HCT116 (cell line): ENCODE data around the gene CRHR1. TPM values are rescaled to one million over a fixed set of nuclear protein-coding genes. Genes with fewer than 3 reads are reported as not detected.

ENCODE experiments used
- ATAC-seq: fragments of 200-7000 bp; cut with Tn5 transposase; 2 replicates; pipeline ENCODE4 v1.9.1; 2020; ENCODE audit warnings: mild to moderate bottlenecking, moderate library complexity
- BruUV-seq: library from RNA; stranded (reverse); fragments of 400-500 nt; replicated peaks from 2 replicates; lab custom pipeline; 2021; lab: Mats Ljungman, UMichigan
- CTCF ChIA-PET: fragments of 300-600 bp; sonication (Branson Sonifier 250); formaldehyde crosslinking; loops from one replicate; lab custom pipeline; 2021; ENCODE audit warnings: antibody characterized with exemption; lab: Charles Lee
- POLR2A ChIA-PET: fragments of 300-600, 350-600 bp; sonication (Branson Sonifier 250); formaldehyde crosslinking; loops from one replicate; lab custom pipeline; 2021; ENCODE audit warnings: antibody characterized with exemption; lab: Charles Lee
- RAD21 ChIA-PET, 2 experiments: fragments of 300-600 bp; sonication (Branson Sonifier 250); formaldehyde crosslinking; loops; one replicate each; lab custom pipeline; 2023; ENCODE audit warnings: low total read pairs in 2 of 2; ENCODE audit not compliant: uncharacterized antibody in 2 of 2, unreplicated experiment in 2 of 2, low non-redundant PET in 1 of 2; lab: Charles Lee
- DNase-seq: peaks from one replicate; pipeline ENCODE4 v3.0.0-alpha.2; 2010; ENCODE audit warnings: low read depth, low spot score
- H2AFZ ChIP-seq: fragments of 200-600 bp; shearing (Covaris generic), sonication (generic); 2 replicates; pipeline ENCODE4 v1.6.1; 2017; ENCODE audit warnings: low read depth, mixed run types, mixed read lengths, antibody characterized with exemption, low read length; ENCODE audit not compliant: poor library complexity, severe bottlenecking
- H3K27ac ChIP-seq: 2 replicates; pipeline ENCODE4 v1.5.1; 2012; ENCODE audit warnings: low read depth, low read length
- H3K27me3 ChIP-seq: fragments of 200-600 bp; sonication (generic); 2 replicates; pipeline ENCODE4 v1.6.1; 2016; ENCODE audit warnings: mixed run types, low read length, mixed read lengths; ENCODE audit not compliant: insufficient read depth
- H3K36me3 ChIP-seq, 2 experiments: fragments of 200-500 bp in 1 of 2; fragments of 200-600 bp in 1 of 2; sonication (Bioruptor generic) in 1 of 2; sonication (generic) in 1 of 2; 2 replicates each; pipeline versions ENCODE4 v1.5.1 to v1.6.1; 2014 to 2016; ENCODE audit warnings: low read length in 2 of 2, inconsistent platforms in 1 of 2, mixed read lengths in 1 of 2, mixed run types in 1 of 2; ENCODE audit not compliant: insufficient read depth in 2 of 2, control insufficient read depth in 1 of 2
- H3K4me1 ChIP-seq, 2 experiments: fragments of 200-600 bp in 1 of 2; sonication (generic) in 1 of 2; 2 replicates each; pipeline versions ENCODE4 v1.5.1 to v1.6.1; 2012 to 2017; ENCODE audit warnings: low read length in 2 of 2, inconsistent platforms in 1 of 2, mild to moderate bottlenecking in 1 of 2, mixed read lengths in 1 of 2, mixed run types in 1 of 2, moderate library complexity in 1 of 2; ENCODE audit not compliant: insufficient read depth in 2 of 2, control insufficient read depth in 1 of 2
- H3K4me2 ChIP-seq: fragments of 200-600 bp; sonication (generic); 2 replicates; pipeline ENCODE4 v1.6.1; 2017; ENCODE audit warnings: mixed run types, low read length, mixed read lengths
- H3K4me3 ChIP-seq, 2 experiments: fragments of 200-600 bp in 1 of 2; sonication (generic) in 1 of 2; replicated peaks in 1 of 2; 2 replicates each; pipeline ENCODE4 v1.5.1; 2011 to 2016; ENCODE audit warnings: low read length in 2 of 2, control low read depth in 1 of 2, low read depth in 1 of 2, mild to moderate bottlenecking in 1 of 2, mixed read lengths in 1 of 2, mixed run types in 1 of 2
- H3K79me2 ChIP-seq: fragments of 200-600 bp; sonication (generic); 2 replicates; pipeline ENCODE4 v1.6.1; 2017; ENCODE audit warnings: mild to moderate bottlenecking, mixed run types, low read length, moderate library complexity, mixed read lengths; ENCODE audit not compliant: insufficient read depth
- H3K9ac ChIP-seq: fragments of 200-600 bp; sonication (generic); 2 replicates; pipeline ENCODE4 v1.6.1; 2016; ENCODE audit warnings: low read length, mixed read lengths
- H3K9me2 ChIP-seq: fragments of 200-600 bp; sonication (generic), shearing (Covaris generic); 2 replicates; pipeline ENCODE4 v1.6.1; 2017; ENCODE audit warnings: mixed run types, mild to moderate bottlenecking, moderate library complexity; ENCODE audit not compliant: insufficient read depth
- H3K9me3 ChIP-seq, 2 experiments: fragments of 200-500 bp in 1 of 2; fragments of 200-600 bp in 1 of 2; sonication (Bioruptor generic) in 1 of 2; sonication (generic) in 1 of 2; 2 replicates each; pipeline ENCODE4 v1.6.1; 2014 to 2017; ENCODE audit warnings: low read length in 2 of 2, mixed read lengths in 2 of 2, inconsistent platforms in 1 of 2, low read depth in 1 of 2, mild to moderate bottlenecking in 1 of 2, mixed run types in 1 of 2, moderate library complexity in 1 of 2; ENCODE audit not compliant: control insufficient read depth in 1 of 2, insufficient read depth in 1 of 2
- H4K20me1 ChIP-seq: fragments of 200-600 bp; sonication (generic), shearing (Covaris generic); 2 replicates; pipeline ENCODE4 v1.6.1; 2017; ENCODE audit warnings: mixed run types, mild to moderate bottlenecking, moderate library complexity; ENCODE audit not compliant: insufficient read depth
- CEBPB ChIP-seq: IDR thresholded peaks from 2 replicates; pipeline ENCODE4 v1.6.1; 2012; ENCODE audit warnings: low read depth
- ELF1 ChIP-seq: IDR thresholded peaks from 2 replicates; pipeline ENCODE4 v1.6.1; 2012; ENCODE audit warnings: low read depth, borderline replicate concordance
- EZH2 ChIP-seq: fragments of 200-600 bp; sonication (generic); IDR thresholded peaks from 2 replicates; pipeline ENCODE4 v1.6.1; 2017; ENCODE audit warnings: antibody characterized with exemption, mixed run types
- EZH2phosphoT487 ChIP-seq: fragments of 200-600 bp; IDR thresholded peaks from 2 replicates; pipeline ENCODE4 v1.6.1; 2018; ENCODE audit warnings: antibody characterized with exemption, borderline replicate concordance
- FOSL1 ChIP-seq: IDR thresholded peaks from 2 replicates; pipeline ENCODE4 v1.6.1; 2012; ENCODE audit warnings: low read depth
- JUND ChIP-seq: IDR thresholded peaks from 2 replicates; pipeline ENCODE4 v1.6.1; 2012
- MAX ChIP-seq: IDR thresholded peaks from 2 replicates; pipeline ENCODE4 v1.6.1; 2012
- POLR2A ChIP-seq: IDR thresholded peaks from 2 replicates; pipeline ENCODE4 v1.7.0; 2011; ENCODE audit warnings: borderline replicate concordance; ENCODE audit not compliant: insufficient read depth, insufficient read length; ENCODE audit errors: extremely low read depth
- POLR2AphosphoS5 ChIP-seq: IDR thresholded peaks from 2 replicates; pipeline ENCODE4 v1.6.1; 2011; ENCODE audit warnings: mild to moderate bottlenecking, low read depth, low read length, moderate library complexity
- RAD21 ChIP-seq: IDR thresholded peaks from 2 replicates; pipeline ENCODE4 v1.6.1; 2012; ENCODE audit warnings: low read depth, mild to moderate bottlenecking
- SIN3A ChIP-seq: IDR thresholded peaks from 2 replicates; pipeline ENCODE4 v1.6.1; 2012; ENCODE audit warnings: low read depth
- SP1 ChIP-seq: IDR thresholded peaks from 2 replicates; pipeline ENCODE4 v1.6.1; 2012; ENCODE audit warnings: low read depth
- SRF ChIP-seq: IDR thresholded peaks from 2 replicates; pipeline ENCODE4 v1.6.1; 2012; ENCODE audit warnings: low read depth
- ZFX ChIP-seq: fragments of 450-650 bp; IDR thresholded peaks from 2 replicates; pipeline ENCODE4 v1.6.1; 2017
- ZNF274 ChIP-seq: fragments of 200-500 bp; sonication (Bioruptor generic); IDR thresholded peaks from 2 replicates; pipeline ENCODE4 v1.6.1; 2014; ENCODE audit warnings: mild to moderate bottlenecking, low read depth, low read length, inconsistent platforms
- intact Hi-C: fragments of 100-400 bp; cut with micrococcal nuclease; formaldehyde crosslinking; loops from 2 replicates; pipeline ENCODE4 v1.10.0; 2022
- total RNA-seq: library from RNA; stranded (reverse); gene quantifications from one replicate; pipeline ENCODE4 v1.2.1, GENCODE V29; 2021; ENCODE audit not compliant: unreplicated experiment
- TF ChIP-seq, protein P1 (sequence below): IDR thresholded peaks from 2 replicates; pipeline ENCODE4 v1.6.1; 2012; ENCODE audit warnings: low read depth
- TF ChIP-seq, protein P2 (sequence below), 3 experiments: fragments of 200-600 bp in 1 of 3; sonication (generic) in 1 of 3; IDR thresholded peaks in 2 of 3; conservative IDR thresholded peaks in 1 of 3; 2 replicates each; pipeline ENCODE4 v1.5.1; 2012 to 2017; ENCODE audit warnings: low read depth in 2 of 3, low read length in 2 of 3, antibody characterized with exemption in 1 of 3, borderline replicate concordance in 1 of 3, control low read depth in 1 of 3, mild to moderate bottlenecking in 1 of 3, mixed read lengths in 1 of 3, mixed run types in 1 of 3, moderate library complexity in 1 of 3; ENCODE audit not compliant: insufficient read depth in 1 of 3
- TF ChIP-seq, protein P3 (sequence below): IDR thresholded peaks from 2 replicates; pipeline ENCODE4 v1.6.1; 2011; ENCODE audit warnings: mild to moderate bottlenecking, low read length, moderate library complexity; ENCODE audit not compliant: insufficient replicate concordance; ENCODE audit errors: extremely low read depth

CRHR1 gene
- total RNA-seq, 1 experiment from 2014 or later, result 0.12 TPM

- CTCF ChIA-PET, result no interaction called here
- Histone ChIP-seq H3K79me2 (no peaks in the 10 kb centered on the region), H3K27ac (no peak overlapping the region), H3K9me3 (no peaks in the 10 kb centered on the region), H3K4me1 (no peaks in the 10 kb centered on the region), H3K27me3 (peaks cover 8% of the 10 kb centered on the region; the same call in 1 of the 2 replicates), H3K9ac (no peak overlapping the region), H4K20me1 (no peaks in the 10 kb centered on the region), H3K4me2 (no peak overlapping the region), H3K4me3 (no peak overlapping the region), H2AFZ (no peak overlapping the region), H3K36me3 (no peaks in the 10 kb centered on the region), H3K9me2 (no peaks in the 10 kb centered on the region)
- RAD21 ChIA-PET, result no interaction called here
- DNase-seq, result no peak
- POLR2A ChIA-PET, result no interaction called here
- TF ChIP-seq CEBPB, result no peak
- TF ChIP-seq EZH2, result no peak
- TF ChIP-seq ZFX, result no peak
- no peak for TF ChIP-seq ZNF274
- TF ChIP-seq JUND, result no peak
- TF ChIP-seq FOSL1, result no peak
- no peak for TF ChIP-seq MAX
- TF ChIP-seq ELF1, result no peak
- no peak for TF ChIP-seq RAD21
- TF ChIP-seq, protein P1, sequence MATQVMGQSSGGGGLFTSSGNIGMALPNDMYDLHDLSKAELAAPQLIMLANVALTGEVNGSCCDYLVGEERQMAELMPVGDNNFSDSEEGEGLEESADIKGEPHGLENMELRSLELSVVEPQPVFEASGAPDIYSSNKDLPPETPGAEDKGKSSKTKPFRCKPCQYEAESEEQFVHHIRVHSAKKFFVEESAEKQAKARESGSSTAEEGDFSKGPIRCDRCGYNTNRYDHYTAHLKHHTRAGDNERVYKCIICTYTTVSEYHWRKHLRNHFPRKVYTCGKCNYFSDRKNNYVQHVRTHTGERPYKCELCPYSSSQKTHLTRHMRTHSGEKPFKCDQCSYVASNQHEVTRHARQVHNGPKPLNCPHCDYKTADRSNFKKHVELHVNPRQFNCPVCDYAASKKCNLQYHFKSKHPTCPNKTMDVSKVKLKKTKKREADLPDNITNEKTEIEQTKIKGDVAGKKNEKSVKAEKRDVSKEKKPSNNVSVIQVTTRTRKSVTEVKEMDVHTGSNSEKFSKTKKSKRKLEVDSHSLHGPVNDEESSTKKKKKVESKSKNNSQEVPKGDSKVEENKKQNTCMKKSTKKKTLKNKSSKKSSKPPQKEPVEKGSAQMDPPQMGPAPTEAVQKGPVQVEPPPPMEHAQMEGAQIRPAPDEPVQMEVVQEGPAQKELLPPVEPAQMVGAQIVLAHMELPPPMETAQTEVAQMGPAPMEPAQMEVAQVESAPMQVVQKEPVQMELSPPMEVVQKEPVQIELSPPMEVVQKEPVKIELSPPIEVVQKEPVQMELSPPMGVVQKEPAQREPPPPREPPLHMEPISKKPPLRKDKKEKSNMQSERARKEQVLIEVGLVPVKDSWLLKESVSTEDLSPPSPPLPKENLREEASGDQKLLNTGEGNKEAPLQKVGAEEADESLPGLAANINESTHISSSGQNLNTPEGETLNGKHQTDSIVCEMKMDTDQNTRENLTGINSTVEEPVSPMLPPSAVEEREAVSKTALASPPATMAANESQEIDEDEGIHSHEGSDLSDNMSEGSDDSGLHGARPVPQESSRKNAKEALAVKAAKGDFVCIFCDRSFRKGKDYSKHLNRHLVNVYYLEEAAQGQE, result no peak
- no peak for TF ChIP-seq SIN3A
- TF ChIP-seq POLR2AphosphoS5, result no peak
- no peak for TF ChIP-seq POLR2A
- TF ChIP-seq, protein P2, sequence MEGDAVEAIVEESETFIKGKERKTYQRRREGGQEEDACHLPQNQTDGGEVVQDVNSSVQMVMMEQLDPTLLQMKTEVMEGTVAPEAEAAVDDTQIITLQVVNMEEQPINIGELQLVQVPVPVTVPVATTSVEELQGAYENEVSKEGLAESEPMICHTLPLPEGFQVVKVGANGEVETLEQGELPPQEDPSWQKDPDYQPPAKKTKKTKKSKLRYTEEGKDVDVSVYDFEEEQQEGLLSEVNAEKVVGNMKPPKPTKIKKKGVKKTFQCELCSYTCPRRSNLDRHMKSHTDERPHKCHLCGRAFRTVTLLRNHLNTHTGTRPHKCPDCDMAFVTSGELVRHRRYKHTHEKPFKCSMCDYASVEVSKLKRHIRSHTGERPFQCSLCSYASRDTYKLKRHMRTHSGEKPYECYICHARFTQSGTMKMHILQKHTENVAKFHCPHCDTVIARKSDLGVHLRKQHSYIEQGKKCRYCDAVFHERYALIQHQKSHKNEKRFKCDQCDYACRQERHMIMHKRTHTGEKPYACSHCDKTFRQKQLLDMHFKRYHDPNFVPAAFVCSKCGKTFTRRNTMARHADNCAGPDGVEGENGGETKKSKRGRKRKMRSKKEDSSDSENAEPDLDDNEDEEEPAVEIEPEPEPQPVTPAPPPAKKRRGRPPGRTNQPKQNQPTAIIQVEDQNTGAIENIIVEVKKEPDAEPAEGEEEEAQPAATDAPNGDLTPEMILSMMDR (IDR thresholded peaks at IDR 0.05 in 2 of 3, conservative IDR thresholded peaks at IDR 0.05 in 1 of 3; ENCODE audit: borderline replicate concordance in 1 of 3, insufficient read depth in 1 of 3, low read depth in 2 of 3, low read length in 2 of 3), result no peak
- TF ChIP-seq SRF, result no peak
- TF ChIP-seq, protein P3, sequence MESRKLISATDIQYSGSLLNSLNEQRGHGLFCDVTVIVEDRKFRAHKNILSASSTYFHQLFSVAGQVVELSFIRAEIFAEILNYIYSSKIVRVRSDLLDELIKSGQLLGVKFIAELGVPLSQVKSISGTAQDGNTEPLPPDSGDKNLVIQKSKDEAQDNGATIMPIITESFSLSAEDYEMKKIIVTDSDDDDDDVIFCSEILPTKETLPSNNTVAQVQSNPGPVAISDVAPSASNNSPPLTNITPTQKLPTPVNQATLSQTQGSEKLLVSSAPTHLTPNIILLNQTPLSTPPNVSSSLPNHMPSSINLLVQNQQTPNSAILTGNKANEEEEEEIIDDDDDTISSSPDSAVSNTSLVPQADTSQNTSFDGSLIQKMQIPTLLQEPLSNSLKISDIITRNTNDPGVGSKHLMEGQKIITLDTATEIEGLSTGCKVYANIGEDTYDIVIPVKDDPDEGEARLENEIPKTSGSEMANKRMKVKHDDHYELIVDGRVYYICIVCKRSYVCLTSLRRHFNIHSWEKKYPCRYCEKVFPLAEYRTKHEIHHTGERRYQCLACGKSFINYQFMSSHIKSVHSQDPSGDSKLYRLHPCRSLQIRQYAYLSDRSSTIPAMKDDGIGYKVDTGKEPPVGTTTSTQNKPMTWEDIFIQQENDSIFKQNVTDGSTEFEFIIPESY, result no peak
- TF ChIP-seq EZH2phosphoT487, result no peak
- no peak for TF ChIP-seq SP1
- intact Hi-C loops, result no loop called here
- ATAC-seq, result no peak
- no TSS peak for BruUV-seq
Observed at GRCh38 chr17:45758544-45758943, 25.6 kb upstream of the CRHR1 start.
